H1 (cell line): Measurements from ENCODE around the gene ZDHHC5. TPM values are rescaled to one million over a fixed set of nuclear protein-coding genes. Genes with fewer than 3 reads are reported as not detected.

Experiments used
- CTCF ChIP-seq, 3 experiments: IDR thresholded peaks; 1 replicate in 2 of 3; 2 replicates in 1 of 3; pipeline versions ENCODE4 v1.5.1 to v1.6.1; 2011; ENCODE audit warnings: low read length in 3 of 3, mild to moderate bottlenecking in 3 of 3, inconsistent platforms in 2 of 3, low read depth in 1 of 3, moderate library complexity in 1 of 3; ENCODE audit not compliant: insufficient read depth in 1 of 3; ENCODE audit errors: control extremely low read depth in 1 of 3
- RFX5 ChIP-seq: IDR thresholded peaks from 2 replicates; pipeline ENCODE4 v1.6.1; 2011; ENCODE audit warnings: low read depth, low read length, improper control_type of control experiment, borderline replicate concordance
- RXRA ChIP-seq: IDR thresholded peaks from 2 replicates; pipeline ENCODE4 v1.6.1; 2011; ENCODE audit warnings: low read depth, mild to moderate bottlenecking, low read length, moderate library complexity; ENCODE audit not compliant: insufficient read depth
- SIN3A ChIP-seq, 2 experiments: IDR thresholded peaks in 1 of 2; conservative IDR thresholded peaks in 1 of 2; 2 replicates each; pipeline ENCODE4 v1.6.1; 2011 to 2012; ENCODE audit warnings: low read length in 2 of 2, improper control_type of control experiment in 1 of 2, low read depth in 1 of 2, mild to moderate bottlenecking in 1 of 2
- ZNF274 ChIP-seq: IDR thresholded peaks from 2 replicates; pipeline ENCODE4 v1.7.0; 2012; ENCODE audit warnings: low read length, borderline replicate concordance; ENCODE audit errors: extremely low read depth
- polyA plus RNA-seq, 7 experiments: library from polyadenylated mRNA; depleted of rRNA in 3 of 7; stranded (reverse) in 5 of 7; unstranded in 2 of 7; fragments of >200 nt in 5 of 7; fragments of 200-250 nt in 2 of 7; gene quantifications; 1 replicate in 5 of 7; 2 replicates in 1 of 7; 4 replicates in 1 of 7; pipeline versions ENCODE4 v1.2.1 to v1.2.3, GENCODE V29; 2011 to 2013; ENCODE audit warnings: missing spikeins in 2 of 7, mixed read lengths in 2 of 7
- total RNA-seq: library from RNA; stranded (reverse); fragmentation: NEBNext Ultra II Directional; extraction: Animal tissue kit (Norgen Biotek cat#: 25700); gene quantifications from 2 replicates; pipeline ENCODE4 v1.2.1, GENCODE V29; 2021
- TF ChIP-seq, protein P1 (sequence below): IDR thresholded peaks from 2 replicates; pipeline ENCODE4 v1.6.1; 2012; ENCODE audit warnings: inconsistent platforms

ZDHHC5 gene
- total and polyA plus RNA-seq, 2 of the 8 experiments (the other 6 are each of a cell fraction or from before 2014, with no cell fraction given): 40.0 to 56.3 TPM

DNA sequence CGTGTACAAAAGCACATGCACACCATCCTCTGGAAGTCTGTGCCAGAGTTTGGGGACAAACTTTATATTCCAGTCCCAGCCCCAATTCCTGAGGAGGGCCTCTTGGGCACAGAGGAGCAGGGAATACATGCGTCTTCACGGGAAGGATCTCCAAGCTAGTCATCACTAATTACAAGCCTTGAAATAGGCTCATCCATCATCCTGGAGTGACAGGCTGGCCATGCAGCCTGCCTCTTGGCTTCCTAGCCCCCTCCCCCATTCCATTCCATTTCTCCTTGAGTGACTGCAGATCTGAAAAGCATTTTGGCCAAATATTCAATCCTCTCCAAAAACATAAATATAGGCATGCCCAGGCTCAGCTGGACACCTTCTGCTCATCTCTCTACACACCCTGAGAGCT lies 45.7 kb upstream of the ZDHHC5 start (continued):
- TF ChIP-seq RFX5 (no peak), CTCF (IDR thresholded peaks at IDR 0.05; ENCODE audit: control extremely low read depth in 1 of 3, insufficient read depth in 1 of 3, low read depth in 1 of 3, low read length in 3 of 3) (no peak), RXRA (no peak), SIN3A (conservative IDR thresholded peaks at IDR 0.05 in 1 of 2, IDR thresholded peaks at IDR 0.05 in 1 of 2; ENCODE audit: low read depth in 1 of 2, low read length in 2 of 2) (no peak), ZNF274 (no peak)
- TF ChIP-seq, protein P1, sequence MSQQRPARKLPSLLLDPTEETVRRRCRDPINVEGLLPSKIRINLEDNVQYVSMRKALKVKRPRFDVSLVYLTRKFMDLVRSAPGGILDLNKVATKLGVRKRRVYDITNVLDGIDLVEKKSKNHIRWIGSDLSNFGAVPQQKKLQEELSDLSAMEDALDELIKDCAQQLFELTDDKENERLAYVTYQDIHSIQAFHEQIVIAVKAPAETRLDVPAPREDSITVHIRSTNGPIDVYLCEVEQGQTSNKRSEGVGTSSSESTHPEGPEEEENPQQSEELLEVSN: no peak
